Erythroblast (primary cell): ENCODE data around the gene TK2.

ENCODE experiments used
- DNase-seq, 2 experiments: peaks; one replicate each; lab custom pipeline; 2025; lab: John Stamatoyannopoulos, UW
- GATA1 ChIP-seq: IDR thresholded peaks from 2 replicates; pipeline ENCODE4 v1.6.1; 2011; ENCODE audit warnings: low read depth, mild to moderate bottlenecking, control low read depth, low read length, moderate library complexity
- POLR2A ChIP-seq: IDR thresholded peaks from 2 replicates; pipeline ENCODE4 v1.6.1; 2011; ENCODE audit warnings: mild to moderate bottlenecking, low read length

TK2 gene

GRCh38 chr16:66563574-66564334 is 13.8 kb upstream of the TK2 start:
- TF ChIP-seq POLR2A (no peak), GATA1 (no peak)
- peak in 1 of 2 experiments; percentile 17 for DNase-seq

DNA sequence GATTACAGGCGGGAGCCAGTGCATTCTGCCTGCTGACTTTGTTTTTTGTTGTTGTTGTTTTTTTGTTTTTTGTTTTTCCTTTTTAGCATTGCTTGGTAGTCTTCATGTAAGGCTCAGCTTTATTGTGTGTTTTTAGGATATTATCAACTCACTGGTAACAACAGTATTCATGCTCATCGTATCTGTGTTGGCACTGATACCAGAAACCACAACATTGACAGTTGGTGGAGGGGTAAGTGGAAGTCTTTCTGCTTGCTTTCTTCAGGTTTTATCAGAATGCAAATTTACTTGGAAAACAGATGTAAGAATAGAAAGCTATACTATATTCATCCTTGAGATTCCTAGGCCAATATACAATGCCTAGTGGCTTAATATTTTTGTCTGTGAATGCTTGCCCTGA is 13.1 kb upstream of the TK2 start:
- no peak for TF ChIP-seq POLR2A
- no peak for TF ChIP-seq GATA1
- peak; percentile 40 to 79 for DNase-seq

GRCh38 chr16:66562409-66562808 is 12.5 kb upstream of the TK2 start:
- no peak for TF ChIP-seq GATA1
- no peak for TF ChIP-seq POLR2A
- DNase-seq, result no peak

GRCh38 chr16:66561381-66562080 is 11.6 kb upstream of the TK2 start:
- TF ChIP-seq POLR2A, result no peak
- TF ChIP-seq GATA1, result no peak
- DNase-seq, result no peak

- TF ChIP-seq POLR2A (no peak), GATA1 (no peak)
- DNase-seq, result no peak
Observed at GRCh38 chr16:66560107-66560506, 10.2 kb upstream of the TK2 start.

DNA sequence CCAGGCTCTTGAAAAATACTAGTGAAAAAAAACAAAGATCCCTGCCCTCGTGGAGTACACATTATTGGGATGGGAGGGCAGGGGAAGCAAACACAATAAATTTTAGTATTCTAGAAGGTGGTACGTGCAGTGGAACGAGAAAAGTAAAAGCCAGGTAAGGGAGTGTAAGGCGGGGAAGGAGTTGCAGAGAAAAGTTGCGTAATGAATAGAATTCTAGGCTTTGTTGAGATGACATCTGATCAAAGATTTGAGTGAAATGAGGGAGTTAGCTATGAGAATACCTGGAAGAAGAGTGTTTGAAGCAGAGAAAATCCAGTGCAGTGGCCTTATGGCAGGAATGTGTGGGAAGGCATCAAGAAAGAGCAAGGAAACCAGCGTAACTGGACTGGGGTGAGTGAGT is 4.6 kb upstream of the TK2 start:
- no peak for DNase-seq
- no peak for TF ChIP-seq GATA1
- no peak for TF ChIP-seq POLR2A

GRCh38 chr16:66554021-66554420 is 4.1 kb upstream of the TK2 start:
- no peak for TF ChIP-seq GATA1
- peak; percentile 40 to 43 for DNase-seq

DNA sequence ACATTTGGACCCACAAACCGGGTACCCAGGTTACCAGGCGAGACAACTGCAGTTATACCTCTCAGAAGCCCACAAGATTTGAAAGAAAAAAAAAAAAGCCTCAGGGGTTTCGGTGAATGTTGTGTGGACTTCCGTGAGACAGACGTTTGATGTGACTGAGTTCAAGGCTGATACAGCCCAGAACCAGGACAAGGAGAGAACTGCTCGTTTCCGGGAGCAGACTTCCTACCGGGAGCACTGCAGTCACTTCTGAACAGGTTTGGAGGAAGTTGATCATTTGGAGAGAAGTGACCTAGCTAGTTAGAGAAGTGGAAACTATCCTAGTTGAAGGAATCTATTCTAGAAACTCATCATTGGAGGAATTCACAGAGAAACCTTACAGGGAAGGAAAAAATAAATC is 3.3 kb upstream of the TK2 start:
- peak in 1 of 2 experiments; percentile 35 for DNase-seq
- no peak for TF ChIP-seq GATA1
- TF ChIP-seq POLR2A, result no peak

DNA sequence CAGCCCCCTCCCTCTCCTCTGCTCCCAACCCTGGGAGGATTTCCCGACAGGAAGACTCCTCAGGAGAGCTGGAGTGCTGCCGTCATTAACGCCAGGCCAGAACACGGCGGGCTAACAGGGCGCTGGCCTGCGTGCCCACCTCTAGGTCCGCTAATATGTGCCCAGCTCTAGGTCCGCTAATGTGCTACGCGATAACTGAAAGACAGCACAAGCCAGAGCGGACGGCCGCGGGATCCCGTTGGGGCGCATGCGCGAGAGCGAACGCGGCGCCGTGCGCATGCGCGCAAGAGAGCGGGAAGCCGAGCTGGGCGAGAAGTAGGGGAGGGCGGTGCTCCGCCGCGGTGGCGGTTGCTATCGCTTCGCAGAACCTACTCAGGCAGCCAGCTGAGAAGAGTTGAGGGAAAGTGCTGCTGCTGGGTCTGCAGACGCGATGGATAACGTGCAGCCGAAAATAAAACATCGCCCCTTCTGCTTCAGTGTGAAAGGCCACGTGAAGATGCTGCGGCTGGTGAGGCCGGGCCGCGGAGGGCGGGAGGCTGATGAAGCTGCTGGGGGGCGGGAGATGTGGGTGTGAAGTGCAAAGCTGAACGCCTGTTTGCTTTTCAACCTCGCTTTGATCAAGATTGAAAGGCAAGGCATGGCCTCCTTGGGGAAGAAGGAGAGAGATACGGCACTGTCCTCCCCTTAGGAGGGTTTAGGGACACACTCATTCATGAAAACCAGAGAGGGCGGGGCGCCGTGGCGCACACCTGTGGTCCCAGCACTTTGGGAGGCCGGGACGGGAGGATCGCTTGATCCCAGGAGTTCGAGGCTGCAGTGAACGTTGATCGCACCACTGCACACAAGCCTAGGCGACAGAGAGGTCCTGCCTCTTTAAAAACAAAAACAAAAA is 2.6 kb upstream of the TK2 start, which contains the start of gene CKLF:
Gene CKLF, plus strand, starts transcription at position 291 of the 892 bp plus-strand sequence. Its CDS starts 140 bp downstream, at position 431.
- DNase-seq, result peak; percentile 95 to 97
- peak; percentile 94 for TF ChIP-seq POLR2A
- no peak for TF ChIP-seq GATA1

DNA sequence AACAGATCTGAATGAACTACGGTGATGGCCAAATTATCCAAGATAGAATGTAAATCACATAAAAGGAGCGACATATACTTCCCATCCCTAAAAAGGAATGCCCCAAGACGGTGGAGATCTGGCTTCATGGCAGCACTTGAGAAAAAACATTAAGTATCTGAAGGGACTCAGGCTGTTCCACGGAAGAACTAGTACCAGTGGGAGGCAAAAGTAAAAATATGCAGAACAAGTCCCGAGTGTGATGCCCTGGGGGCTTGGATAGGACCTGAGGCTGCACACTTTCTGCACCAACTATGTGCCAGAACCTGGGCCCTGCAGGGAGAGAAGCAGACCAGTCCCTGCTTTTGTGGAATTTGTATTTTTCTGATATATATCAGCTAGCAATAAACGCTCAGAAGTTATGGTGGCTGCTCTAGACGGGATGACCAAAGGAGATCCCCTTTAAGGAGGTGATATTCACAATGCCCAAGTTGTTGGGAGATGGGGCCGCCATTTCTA is 1.9 kb upstream of the TK2 start:
- TF ChIP-seq POLR2A (no peak), GATA1 (no peak)

GRCh38 chr16:66551348-66551759 is 1.4 kb upstream of the TK2 start:
- DNase-seq, result peak; percentile 74
- no peak for TF ChIP-seq POLR2A
- no peak for TF ChIP-seq GATA1

More for the DNA sequence above, 1.9 kb upstream of the TK2 start:
- DNase-seq, result peak in 1 of 2 experiments; percentile 54

GRCh38 chr16:66548868-66549267 is 1.1 kb downstream of the TK2 start:
- no peak for DNase-seq
- TF ChIP-seq POLR2A (no peak), GATA1 (no peak)

DNA sequence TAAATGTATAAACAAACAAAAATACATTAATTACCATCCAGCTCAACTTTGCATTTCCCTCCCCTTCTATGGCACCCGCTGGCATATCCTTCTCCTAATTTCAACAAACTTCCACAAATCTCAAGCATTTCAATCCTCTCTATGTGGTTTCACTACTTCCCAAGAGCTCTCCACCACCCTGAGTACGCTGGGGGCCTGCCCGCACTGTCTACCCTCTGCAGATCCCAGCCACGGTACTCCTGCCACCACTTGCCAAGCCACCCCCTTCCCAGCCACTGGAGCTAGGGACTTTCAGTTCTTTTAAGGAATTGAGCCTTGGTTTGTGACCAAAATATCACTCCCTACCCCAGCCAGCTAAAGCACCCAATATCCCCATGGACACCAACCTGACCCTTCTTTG is 1.9 kb downstream of the TK2 start:
- no peak for DNase-seq
- no peak for TF ChIP-seq GATA1
- TF ChIP-seq POLR2A, result no peak

GRCh38 chr16:66547101-66547989 is 2.6 kb downstream of the TK2 start:
- no peak for DNase-seq
- TF ChIP-seq POLR2A, result no peak
- no peak for TF ChIP-seq GATA1
